Activated CD8-positive, alpha-beta memory T cell treated with anti-CD3 and anti-CD28 coated beads for 48 hours (primary cell): ENCODE measurements around the gene TGM2.

ENCODE experiments used
- DNase-seq, 3 experiments: peaks; one replicate each; pipeline ENCODE4 v3.0.0-alpha.2; 2020; ENCODE audit warnings: low read depth in 2 of 3, low spot score in 2 of 3

Gene TGM2

GRCh38 chr20:38132910-38133501 lies 32.1 kb downstream of the TGM2 start:
- no peak for DNase-seq

DNA sequence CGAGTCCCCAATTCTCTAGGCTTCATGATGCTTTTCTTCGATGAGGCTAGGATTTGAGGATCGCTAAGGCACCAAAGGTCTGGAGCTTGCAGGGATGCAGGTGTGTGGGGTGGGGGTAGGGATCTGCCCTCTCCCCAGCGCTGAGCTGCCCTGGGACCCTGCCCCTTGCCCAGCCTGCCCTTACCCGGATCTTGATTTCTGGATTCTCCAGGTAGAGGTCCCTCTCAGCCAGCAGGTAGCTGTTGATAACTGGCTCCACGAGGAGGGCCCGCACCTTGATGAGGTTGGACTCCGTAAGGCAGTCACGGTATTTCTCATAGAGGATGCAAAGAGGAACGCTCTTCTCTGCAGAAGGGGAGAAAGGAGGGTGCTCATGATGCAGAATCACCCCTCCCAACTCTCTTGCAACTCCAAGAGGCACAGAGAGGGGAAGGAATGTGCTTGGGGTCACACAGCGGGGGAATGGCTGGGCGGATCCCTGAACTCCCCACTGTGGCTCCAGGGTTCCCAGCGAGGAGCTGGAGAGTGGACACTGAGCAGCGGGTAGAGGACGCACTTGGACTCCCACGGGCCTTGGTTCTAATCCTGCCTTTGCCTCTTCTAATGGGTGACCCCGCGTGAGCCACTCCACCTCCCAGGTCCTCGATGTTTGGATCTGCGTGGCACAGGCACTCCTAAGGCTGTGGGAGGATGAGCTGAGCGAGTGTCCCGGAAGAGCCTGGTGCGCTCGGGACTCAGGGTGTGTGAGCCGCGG lies 32.7 kb downstream of the TGM2 start:
- no peak for DNase-seq

GRCh38 chr20:38131588-38132121 lies 33.4 kb downstream of the TGM2 start:
- DNase-seq: no peak

- no peak for DNase-seq
Observed at GRCh38 chr20:38130687-38131587, 34.1 kb downstream of the TGM2 start.

DNA sequence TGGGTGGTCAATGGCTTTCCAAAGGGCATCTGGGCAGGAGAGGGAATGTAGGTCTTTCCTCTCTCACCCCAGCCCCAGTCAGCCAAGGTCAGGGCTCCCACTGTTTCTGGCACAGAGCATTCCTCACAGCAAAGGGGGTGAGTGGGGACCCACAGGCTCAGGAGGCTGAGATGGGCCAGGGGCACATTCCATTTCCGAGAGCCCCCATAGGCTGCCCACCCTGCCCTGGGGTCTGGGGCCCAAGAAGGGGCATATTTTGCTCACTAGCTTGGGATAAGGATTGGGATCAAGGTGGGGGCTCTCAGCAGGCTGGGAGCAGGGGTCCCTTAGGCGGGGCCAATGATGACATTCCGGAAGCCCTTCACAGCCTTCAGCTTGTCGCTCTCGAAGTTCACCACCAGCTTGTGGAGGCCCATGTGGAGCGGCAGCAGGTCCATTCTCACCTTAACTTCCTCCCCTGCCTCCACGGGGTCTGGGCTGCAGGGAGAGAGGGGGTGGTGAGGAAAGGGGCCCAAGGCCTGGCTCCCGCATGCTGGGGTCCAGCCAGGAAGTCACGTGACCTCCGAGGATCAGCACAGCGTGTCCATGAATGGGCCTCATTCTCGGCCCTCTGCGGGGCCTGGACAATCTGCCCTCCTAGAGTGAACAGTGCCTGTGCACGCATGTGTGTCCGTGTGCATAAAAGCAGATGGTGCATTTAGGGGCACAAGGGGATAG lies 35.0 kb downstream of the TGM2 start:
- DNase-seq: no peak

DNA sequence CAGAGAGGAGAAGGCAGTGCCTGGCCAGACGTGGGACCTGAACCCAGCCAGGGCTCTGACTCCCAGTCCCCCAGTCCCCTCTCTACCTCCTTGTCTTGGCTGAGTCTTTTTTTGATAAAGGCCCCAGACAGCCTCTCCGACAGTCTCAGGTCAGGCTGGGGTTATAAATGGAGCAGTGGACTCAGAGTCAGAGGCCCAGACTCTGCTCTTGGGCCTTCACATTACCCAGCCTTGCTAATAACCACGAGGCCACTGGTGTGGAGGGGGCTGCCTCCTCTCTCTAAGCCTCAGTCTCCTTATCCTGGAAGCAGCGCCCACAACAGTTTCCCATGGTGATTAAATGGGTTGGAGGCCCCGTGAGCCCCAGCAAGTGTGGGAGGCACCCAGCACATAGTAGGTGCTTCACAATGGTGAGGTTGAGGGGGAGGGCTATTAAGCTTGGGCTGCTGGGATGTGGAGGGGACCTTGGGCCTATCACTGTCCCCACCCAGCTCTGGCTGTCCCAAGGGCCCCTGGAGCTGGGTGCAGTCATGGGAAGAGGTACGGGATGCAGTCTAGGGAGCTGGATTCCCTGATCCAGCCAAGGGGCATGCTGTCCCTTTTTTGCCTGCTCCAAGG lies 35.7 kb downstream of the TGM2 start:
- no peak for DNase-seq

DNA sequence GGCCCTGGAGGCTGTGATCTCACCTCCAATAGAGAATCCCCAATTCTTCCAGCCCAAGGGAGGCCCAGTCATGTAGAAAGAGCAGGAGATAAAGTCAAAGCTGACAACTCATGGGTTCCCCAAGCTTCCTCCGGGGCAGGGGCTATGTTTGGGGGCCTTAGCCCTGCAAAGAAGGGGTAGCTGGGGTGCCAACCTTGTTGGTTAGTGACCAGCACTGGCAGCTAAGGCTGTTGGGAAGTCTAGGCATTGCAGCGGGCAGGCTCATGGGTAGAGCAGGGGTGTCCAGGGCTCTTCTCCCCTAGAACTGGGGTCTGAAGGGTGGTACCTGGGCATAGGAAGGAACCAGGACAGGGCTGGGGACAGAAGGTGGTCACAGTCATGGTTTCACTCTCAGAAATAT lies 36.4 kb downstream of the TGM2 start:
- no peak for DNase-seq

DNA sequence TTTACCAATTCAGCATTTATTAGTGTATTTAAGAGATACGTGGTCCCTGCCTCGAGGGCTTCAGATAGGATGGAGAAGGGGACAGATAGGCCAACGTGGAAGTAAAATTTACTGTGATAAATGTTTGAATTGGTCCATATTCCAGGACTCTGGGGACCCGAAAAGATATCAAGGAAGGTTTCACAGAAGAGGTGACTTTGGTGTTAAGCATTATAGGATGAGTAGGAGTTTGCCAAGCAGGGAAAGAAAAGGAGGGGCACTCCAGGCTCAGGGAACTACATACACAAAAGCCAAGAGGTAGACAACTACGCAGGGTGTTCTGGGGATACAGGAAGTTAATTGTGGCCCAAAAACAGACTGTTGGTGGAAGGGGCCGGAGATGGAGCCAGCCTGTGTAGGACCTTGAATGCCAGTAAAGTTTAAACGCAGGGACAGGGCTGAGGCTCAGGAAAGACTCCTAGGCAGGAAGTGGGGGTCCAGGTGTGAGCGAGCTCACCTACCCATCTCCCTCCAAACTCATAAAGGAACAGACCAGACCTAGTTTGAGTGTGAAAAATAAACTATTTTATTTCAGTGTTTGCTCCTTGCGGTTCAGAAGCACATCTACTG lies 37.0 kb downstream of the TGM2 start:
- no peak for DNase-seq

DNA sequence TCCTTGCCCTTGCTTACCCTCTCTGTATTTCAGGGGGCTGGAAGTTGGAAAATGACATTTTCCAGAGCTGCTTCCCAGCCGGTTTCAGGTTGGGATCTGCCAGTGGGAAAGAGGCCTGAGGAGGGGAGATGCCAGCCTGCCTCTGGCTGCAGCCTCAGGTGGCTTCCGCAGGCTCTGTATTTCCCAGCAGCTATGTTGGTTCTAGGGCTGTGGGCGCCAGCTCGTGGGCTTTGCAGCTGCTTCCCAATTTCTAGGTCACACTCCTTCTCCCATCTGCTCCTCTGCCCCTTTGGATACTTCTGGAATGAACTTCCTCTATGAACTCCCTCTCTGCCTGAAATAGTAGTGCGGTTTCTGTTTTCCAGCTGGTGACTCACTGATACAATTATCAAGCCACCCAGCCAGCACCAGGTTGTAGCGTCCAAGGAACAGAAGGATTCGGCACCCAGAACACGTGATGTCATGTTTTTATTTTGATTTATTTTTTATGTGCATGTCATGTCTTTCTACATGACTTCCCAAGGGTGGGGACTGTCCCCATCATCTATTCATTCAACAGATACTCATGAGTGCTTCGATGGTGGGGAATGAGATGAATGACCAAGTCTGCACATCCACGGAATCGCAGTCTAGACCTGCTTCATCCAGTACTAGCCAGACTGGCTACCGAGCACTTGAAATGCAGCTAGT lies 38.0 kb downstream of the TGM2 start:
- no peak for DNase-seq

- no peak for DNase-seq
Observed at GRCh38 chr20:38126146-38126921, 38.7 kb downstream of the TGM2 start.

DNA sequence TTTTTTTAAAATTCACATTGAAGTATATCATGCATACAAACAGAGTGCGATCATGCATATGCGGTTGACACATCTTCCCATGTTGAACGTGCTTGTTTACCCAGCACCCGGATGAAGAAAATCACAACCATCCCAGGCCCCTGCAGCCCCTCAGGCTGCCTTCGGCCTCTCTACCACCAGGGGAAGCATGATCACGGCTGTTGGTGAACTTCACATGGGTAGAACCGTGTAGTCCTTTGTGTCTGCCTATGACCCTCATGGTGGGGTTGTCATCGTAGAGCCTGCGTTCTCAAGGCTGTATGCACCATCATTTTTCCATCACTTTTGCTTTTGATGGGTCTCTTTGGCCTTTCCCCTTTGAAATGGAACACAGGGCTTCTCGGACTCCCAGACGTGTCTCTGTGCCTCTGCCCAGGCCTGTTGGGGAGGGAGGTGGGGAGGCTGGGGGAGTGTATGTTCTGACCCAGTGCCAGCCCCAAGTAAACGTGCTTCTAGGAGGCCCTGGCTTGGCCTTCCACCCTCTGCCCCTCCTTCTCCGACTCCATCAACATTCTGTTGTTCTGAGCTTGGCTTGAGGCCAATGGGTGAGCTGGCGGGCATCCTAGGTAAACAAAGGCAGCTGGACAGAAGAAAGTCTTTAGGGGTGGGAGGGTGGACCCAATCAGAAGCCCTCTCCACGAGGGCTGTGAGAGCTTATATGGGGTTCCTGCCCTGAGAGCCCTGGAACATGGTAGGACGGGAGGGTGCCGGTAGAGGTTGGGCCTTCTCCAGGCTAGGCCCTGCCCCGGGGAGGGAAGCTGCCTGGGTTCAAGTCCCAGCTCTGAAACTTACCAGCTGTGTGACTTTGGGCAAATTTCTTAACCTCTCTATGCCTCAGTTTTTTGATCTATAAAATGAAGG lies 39.7 kb downstream of the TGM2 start:
- no peak for DNase-seq

DNA sequence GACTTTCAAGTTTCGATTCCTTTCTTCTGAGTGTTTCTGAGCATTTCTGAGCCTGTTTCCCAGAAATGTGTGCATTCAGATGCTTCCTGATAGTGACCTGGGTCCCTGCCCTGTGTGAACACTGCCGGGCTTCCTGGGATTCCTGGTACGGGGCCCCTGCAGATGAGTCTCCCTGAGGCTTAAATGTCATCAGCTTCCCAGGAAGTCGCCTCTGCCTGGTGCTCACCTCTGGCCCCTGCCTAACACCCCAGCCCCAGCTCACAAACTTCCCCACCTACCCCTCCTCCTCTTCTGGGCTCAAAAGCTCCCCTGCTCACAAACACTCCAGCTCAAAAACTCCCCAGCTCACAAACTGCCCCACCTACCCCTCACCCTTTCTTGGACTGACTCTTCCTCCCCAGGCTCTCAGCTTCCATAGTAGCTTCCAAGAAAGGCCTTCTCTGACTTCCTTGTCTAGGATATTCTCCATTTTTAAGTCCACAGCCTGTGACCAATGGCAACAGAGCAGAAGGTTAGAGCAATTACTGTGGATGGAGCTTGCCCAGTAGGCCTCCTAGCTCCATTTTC lies 42.0 kb downstream of the TGM2 start:
- DNase-seq: no peak

- DNase-seq: no peak
Observed at GRCh38 chr20:38121741-38122140, 43.3 kb downstream of the TGM2 start.

DNA sequence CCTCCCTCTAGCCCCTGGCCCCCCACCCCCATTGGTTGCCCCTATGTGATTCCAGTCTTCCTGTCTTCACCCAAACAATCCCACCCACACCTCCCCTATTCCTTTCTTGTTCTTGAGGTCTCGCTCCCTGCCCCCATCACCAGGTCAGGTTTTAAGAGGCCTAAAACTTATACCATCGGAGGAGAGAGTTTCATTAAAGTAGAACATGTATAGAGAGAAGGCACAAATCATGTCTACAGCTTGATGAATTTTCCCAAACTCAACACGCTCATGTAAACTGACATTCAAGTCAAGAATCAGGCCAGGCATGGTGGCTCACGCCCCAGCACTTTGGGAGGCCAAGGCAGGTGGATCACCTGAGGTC lies 44.5 kb downstream of the TGM2 start:
- no peak for DNase-seq

DNA sequence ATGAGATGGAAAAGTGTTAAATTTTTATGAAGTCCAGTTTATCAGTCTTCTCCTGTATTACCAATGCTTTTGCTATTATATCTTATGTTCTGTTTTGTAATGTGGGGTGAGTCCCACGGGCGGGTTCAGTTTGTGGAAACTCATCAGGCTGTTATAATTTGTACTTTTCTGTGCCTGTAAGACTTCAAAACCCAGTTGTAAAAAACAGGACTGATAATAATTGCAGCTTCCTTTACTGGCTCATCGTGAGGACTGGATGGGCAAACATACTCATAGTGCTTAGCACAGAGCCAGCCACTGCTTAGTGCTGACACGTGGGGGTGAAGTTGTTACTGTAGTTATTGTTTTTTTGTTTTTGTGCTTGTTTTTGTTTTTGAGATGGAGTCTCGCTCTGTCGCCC lies 45.6 kb downstream of the TGM2 start:
- DNase-seq: no peak

DNA sequence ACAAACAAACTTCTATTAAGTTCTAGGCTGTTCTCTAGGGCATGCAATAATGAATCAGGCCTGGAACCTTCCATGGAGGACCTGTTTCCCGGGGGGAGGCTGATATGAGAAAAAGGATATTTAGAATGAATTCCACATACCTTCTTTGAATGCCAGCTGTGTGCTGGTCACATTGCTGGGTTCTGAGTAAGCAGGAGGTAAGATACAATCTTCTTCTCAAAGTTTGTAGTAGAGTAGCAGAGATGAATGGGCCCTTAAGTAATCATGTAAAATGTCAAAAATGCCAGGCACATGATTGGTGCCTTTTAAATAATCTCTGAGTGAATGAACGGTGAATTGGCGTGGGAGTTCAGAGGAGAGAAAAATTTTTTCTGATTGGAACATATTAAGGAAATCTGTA lies 47.4 kb downstream of the TGM2 start:
- DNase-seq: no peak

- DNase-seq: no peak
Observed at GRCh38 chr20:38117205-38117604, 47.9 kb downstream of the TGM2 start.
